ENCODE results near the gene TUBA1B.
"Not testable (repeated sequence)": the region's sequence is repeated elsewhere in the genome, so short reads cannot be mapped to it uniquely, and the experiment has no call there.

The TUBA1B gene

DNA sequence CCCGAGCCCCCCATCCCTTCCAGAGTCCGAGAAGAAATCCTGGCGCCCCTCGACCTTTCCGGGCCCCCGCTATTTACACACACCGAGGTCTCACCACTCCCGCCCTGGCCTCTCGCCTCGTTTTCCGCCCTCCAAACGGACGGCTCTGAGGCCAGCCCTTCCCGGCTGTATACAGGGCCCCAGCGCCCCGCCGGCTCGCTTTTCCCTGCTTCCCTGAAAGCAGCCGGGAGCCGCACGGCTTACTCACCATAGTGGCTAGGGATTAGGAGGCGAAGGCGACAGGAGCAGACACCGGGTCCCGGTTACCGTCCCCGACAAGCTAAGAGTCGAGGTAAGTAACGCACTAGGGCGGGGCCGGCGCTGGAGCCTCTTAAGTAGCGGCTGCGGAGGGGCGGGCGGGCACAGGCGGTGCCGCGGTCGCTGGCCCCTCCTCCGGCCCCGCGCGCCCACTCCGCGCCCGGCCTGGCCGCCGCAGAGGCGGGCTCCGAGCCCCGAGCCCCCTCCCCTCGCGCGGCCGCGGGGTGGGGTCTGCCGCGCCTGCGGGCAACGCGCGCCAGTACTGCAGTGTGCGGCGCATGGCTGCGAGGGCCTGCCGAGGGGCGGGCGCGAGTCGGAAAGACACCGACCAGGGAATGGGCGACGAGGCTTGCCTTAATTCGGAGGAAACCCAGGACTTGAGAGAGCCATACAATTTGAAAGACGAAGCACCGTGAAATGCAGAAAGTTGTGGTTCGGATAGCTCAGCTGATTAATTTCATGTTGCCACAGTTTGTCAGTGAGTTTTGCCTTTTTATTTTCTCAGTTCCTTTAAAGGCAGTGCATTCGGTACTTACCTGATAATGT is at the start of gene TUBA1B:
TUBA1B (minus strand) TSS at position 345 of the 843 bp plus-strand sequence; CDS start at position 250, 95 bp downstream.
- DNase-seq (ENCODE audit: low read depth), result peak; percentile 86

DNA sequence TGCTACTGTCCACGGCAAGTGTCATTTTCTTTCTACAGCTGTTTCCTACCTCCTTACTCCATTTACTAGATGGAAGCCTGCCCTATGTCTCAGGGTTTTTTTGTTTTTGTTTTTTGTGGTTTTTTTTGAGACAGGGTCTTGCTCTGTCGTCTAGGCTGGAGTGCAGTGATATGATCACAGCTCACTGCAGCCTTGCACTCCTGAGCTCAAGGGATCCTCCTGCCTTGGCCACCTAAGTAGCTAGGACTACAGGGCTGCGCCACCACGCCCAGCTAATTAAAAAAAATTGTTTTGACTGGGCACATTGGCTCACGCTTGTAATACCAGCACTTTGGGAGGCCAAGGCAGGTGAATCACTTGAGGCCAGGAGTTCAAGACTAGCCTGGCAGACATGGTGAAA is 43.0 kb upstream of the TUBA1B start:
- no peak for DNase-seq (ENCODE audit: low read depth)

DNA sequence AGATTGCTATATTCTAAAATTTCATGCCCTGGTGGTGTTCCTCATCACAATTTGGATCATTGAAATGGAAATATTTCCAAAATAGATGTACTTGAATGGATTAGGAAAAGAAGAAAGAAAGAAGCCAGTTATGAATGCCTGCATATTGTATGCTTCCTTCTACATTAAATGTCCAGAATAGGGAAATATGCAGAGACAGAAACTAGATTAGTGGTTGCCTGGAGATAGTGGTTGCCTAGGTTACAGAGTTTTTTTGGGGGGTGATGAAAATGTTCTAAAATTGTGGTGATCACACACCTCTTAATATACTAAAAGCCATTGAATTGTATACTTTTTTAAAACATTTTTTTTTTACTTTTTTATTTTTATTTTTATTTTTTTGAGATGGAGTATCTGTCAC is 39.7 kb upstream of the TUBA1B start:
- no peak for DNase-seq (ENCODE audit: low read depth)

DNA sequence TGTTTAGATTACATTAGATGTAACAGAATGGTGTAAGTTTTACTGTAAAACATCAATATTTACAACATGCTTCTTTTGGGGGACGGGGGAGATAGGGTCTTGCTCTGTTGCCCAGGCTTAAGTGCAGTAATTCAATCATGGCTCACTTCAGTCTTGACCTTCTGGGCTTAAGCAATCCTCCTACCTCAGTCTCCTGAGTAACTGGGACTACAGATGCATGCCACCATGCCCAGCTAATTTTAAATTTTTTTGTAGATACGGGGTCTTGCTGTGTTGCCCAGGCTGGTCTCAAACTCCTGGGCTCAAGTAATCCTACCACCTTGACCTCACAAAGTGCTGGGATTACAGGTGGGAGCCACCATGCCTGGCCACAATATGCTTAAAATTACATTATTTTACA is 33.9 kb upstream of the TUBA1B start:
- DNase-seq (ENCODE audit: low read depth), result no peak

DNA sequence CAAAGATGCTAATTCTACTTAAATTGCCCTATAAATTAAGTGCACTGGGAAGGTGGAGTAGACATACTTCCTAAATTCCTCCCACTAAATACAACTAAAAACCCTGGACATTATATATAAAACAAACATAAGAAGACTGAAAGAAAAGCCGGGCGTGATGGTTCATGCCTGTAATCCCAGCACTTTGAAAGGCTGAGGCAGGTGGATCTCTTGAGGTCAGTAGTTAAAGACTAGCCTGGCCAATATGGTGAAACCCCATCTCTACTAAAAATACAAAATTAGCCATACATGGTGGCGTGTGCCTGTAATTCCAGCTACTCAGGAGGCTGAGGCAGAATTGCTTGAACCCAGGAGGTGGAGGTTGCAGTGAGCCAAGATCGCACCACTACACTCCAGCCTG is 30.7 kb upstream of the TUBA1B start:
- DNase-seq (ENCODE audit: low read depth), result not testable (repeated sequence)

DNA sequence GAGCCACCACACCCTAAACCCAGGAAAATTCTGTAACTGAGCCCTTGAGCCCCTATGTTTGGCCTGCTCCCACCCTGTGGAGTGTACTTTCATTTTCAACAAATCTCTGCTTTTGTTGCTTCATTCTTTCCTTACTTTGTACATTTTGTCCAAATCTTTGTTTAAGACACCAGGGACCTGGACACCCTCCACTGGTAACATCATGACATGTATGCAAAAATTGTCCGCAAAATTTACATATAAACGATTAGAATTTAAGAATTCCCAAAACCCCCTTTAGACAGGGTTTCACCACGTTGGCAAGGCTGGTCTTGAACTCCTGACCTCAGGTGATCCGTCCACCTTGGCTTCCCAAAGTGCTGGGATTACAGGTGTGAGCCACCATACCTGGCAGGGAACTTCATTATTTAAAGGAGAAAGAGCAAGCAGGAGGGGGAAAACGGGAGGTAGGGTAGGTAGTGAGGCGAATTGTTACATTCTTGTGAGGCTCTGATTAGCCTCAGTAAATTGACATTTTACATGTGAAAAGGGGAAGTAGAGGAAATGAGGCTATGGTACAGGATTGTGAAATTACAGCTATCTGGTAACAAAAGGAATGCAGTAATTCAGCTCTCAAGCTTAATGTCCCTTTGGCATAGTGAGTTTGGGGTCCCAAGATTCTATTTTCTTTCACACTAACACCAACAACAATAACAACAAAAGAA is 30.0 kb upstream of the TUBA1B start:
- no peak for DNase-seq (ENCODE audit: low read depth)

DNA sequence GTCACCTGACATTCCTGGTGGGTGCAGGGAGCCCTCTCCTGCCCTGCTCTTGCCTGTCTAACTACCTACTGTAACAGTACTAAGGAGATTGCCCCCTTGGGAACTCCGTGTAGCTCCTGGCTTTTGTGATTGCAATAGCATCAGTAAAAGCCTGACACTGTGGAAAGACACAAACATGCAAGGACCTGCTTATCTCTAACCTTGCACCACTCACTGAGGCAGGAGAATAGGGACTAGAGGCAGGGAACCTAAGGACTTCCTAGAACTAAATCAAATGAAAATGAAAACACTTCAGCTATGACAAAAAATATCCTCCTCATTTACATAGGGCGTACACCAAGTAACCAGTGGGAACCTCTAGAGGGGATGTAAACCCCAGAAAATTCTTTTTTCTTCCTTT is 29.2 kb upstream of the TUBA1B start:
- DNase-seq (ENCODE audit: low read depth), result no peak

DNA sequence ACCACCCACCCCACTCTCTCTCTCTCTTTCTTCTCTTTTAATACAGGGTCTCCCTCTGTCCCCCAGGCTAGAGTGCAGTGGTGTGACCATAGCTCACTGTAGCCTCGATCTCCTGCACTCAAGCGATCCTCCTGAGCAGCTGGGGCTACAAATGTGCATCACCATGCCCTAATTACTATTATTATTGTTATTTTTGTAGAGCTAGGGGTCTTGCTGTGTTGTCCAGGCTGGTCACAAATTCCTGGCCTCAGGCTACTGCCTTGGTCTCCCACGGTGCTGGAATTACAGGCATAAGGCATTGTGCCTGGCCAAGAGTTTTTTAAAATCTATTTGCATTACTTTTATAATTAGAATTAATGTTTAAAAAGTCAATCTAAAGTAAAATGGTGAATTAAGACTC is 23.0 kb upstream of the TUBA1B start:
- no peak for DNase-seq (ENCODE audit: low read depth)

DNA sequence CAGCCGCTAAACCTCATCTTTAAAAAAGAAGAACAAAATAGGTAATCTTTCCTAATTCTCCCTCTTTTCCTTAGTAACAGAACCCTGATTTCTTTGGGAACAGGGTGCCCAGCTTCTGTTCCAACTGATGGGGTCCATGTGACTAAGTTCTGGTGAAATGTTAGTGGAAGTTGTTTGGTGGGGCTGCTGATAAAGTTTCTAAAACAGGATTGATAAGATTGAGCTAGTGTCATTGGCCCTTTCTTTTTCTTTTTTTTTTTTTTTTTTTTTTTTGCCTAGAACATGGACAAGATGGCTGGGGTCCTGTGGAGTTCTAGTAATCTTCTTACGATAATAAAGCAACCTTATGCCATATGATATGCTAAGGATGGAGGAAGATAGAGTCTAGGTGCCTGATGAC is 16.2 kb upstream of the TUBA1B start:
- DNase-seq (ENCODE audit: low read depth), result no peak

DNA sequence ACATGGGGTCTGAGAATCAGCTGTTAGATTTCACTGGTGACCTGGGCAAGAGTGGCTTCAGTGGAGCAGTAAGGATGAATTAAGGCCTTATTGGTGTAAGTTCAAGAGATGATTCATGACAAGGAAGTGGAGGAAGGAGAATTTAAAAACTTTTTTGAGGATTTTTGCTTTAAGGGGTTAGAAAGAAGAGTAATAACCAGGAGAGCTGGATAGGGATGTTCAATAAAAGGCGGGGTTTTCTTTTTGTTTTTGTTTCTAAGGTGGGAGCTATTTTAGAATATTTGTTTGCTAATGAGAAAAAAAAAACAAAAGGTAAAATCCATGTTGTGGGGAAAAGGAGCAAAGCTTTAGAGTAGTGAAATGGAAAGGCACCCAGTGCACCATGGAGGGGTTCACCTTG is 15.2 kb upstream of the TUBA1B start:
- DNase-seq (ENCODE audit: low read depth), result no peak

DNA sequence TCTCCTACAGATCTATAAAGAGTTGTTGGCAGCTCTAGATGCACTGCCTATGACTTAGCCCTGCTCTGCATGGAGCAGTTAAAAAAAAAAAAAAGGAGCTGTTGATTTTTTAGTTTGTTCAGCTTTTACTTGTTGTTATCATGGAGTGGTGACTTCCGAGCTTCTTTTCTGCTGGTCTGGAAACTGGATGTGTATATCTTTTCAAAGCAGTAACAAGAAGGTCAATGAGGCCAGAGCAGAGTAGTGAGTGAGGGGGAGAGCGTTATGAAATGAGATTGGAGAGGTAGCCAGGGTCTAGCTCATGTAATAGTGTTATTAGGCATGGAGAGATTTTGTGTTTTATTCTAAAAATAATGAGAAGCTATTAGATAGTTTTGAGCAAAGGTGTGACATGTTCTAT is 13.2 kb upstream of the TUBA1B start:
- DNase-seq (ENCODE audit: low read depth), result no peak

DNA sequence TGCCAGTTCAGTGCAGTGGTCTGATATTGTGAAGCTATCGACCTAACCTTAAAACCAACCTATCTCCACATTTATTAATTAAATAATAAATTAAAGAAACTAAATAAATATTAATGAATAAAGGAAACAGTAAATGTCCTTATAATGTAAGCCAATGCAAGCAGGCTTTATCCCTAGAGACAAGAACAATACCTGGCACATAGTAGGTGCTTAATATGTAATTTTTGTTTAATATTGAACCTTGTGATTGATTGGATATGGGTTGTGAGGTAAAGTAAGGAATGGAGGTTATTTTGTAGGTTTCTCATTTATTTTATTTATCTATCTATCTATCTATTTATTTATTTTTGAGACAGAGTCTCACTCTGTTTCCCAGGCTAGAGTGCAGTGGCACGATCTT is 7.8 kb upstream of the TUBA1B start:
- DNase-seq (ENCODE audit: low read depth), result no peak

DNA sequence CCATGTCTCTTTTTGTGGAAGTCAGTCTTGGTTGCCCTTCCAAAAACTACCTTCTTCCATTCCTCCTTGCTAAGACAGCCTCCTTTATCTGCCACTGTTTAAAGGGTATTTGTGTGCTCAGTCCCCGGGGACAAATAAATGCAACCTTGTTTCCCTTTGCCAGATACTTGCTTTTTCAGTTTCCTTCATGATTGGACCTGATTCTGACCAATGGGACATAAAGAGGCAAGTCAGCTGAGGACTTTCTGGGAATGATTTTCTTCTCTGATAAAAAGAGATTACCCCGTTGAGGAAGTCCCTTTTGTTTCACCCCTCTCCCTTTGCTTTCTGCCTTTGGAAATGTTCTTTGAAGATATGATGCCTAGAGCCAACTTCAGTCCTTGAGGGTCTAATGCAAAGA is 7.4 kb upstream of the TUBA1B start:
- DNase-seq (ENCODE audit: low read depth), result no peak

DNA sequence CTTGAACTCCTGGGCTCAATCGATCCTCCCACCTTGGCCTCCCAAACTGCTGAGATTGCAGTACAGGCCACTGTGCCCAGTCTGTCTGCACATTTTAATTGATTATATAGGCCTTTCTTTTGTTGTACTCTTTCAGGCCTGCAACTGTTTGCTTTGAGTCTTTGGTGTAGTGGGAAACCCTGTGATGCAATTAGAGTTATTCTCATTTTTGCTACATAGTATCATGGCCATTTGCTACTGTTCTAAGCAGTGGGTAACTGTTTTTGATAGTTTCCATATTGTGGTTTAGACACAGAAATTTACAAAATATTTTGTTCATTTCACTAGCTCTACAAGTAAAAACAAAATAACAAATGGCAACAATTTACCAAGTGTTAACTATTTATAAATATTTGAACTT is 6.3 kb upstream of the TUBA1B start:
- DNase-seq (ENCODE audit: low read depth), result no peak

DNA sequence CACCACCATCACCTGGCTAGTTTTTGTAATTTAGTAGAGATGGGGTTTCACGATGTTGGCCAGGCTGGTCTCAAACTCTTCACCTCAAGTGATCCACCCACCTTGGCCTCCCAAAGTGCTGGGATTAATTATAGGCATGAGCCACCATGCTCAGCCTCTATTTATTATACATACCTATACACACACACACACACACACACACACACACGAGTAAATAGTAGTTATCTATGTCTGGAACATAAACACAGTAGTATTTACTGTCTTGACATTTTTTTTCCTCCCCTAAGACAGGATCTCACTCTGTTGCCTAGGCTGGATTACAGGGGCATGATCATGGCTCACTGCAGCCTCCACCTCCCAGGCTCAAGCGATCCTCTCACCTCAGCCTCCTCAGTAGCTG is 5.8 kb upstream of the TUBA1B start:
- DNase-seq (ENCODE audit: low read depth), result not testable (repeated sequence)

DNA sequence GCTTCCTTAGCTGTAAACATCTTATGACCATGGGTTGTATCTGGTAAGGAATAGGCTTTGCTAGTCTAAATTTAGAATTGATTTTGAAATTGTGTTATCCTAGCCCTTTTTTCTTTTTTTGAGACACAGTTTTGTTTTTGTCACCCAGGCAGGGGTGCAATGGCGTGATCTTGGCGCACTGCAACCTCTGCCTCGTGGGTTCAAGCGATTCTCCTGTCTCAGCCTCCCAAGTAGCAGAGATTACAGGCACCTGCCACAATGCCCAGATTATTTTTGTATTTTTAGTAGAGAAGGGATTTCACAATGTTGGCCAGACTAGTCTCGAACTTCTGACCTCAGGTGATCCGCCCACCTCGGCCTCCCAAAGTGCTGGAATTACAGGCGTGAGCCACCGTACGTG is 2.4 kb upstream of the TUBA1B start:
- no peak for DNase-seq (ENCODE audit: low read depth)

DNA sequence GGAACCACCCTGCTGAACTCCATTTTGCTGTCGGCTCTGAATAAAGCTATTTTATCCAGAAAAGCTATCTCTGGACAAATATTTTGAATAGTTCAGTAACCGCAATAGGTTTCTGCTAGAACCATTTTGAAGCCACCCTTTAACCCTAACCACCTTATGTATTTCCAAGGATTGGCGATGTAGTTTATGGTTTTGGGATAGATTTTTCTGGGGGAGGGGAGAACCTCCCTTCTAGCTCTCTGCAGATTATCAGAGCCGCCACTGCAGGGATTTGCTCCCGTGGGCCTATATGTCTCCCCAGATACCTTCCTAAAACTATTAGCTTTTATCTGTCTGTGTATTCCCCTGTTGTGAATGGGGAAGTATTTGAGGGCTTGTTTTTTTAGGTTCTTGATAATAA is 1.8 kb upstream of the TUBA1B start:
- DNase-seq (ENCODE audit: low read depth), result no peak

DNA sequence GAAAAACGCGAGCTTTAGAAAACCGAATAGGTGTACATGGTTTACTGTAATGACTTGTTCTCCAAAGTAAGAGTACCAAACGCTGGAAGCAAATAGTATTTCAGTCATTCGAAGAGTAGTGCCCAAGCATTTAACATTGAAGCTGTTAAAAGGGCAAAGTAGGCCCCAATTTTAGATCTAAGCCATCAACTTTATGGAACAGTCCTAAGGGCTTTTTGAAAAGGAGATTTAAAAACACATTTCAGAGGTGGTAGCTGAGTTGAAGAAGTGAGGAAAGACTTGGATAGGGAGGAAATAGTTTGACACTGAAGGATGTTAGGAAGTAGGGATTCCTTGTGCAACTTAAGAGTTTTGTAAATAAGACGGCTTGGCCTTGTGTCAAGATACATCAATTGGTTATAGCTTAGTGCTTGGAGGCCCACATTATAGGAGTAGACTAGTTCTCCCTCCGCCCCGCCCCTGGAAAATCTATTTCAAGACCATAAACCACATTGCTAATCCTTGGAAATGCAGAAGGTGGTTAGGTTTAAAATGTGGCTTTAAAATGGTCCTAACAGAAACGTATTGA is 783 bp upstream of the TUBA1B start:
- no peak for DNase-seq (ENCODE audit: low read depth)

DNA sequence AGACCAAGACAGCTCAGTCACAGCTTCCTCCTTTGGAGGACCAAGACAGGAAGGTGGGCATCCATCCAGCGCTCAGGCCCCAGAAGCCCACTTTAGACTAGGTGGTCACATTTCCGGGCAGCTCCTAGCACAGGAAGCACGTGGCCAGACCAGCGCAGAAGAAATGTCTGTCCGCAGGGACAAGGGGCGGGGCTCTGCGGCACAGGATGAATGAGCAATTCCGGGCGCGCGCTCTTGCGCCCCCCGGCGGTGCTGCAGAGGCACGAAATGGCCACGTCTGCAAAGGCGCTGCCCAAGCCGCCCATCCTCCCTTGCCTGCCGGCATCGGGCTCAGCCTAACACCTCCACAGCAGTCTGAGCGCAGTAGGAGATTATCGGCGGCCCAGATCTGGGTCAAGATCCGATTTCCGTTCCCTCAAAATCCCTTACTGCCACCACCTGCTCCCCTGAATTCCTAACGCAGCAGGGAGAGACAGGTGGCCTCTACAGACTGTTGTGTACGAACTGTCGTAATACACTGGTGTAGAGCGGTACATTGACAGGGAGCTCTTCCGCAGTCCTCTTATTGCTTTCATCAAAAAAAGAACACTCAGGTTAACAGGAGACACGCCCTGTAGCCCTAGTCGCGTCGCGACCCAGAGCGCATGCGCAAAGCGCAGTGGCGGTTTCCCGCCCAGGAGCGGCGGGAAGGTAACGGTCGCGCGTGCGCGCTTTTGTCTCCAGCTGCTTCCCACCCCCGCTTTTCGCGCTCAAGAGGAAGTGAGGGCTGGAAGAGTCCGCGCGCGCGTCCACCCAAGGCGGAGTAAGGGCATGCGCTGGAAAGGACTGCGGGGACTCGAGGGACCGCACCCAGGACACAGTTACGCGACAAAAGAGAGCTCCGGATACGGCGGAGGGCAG is 794 bp downstream of the TUBA1B start:
- peak; percentile 91 for DNase-seq (ENCODE audit: low read depth)

DNA sequence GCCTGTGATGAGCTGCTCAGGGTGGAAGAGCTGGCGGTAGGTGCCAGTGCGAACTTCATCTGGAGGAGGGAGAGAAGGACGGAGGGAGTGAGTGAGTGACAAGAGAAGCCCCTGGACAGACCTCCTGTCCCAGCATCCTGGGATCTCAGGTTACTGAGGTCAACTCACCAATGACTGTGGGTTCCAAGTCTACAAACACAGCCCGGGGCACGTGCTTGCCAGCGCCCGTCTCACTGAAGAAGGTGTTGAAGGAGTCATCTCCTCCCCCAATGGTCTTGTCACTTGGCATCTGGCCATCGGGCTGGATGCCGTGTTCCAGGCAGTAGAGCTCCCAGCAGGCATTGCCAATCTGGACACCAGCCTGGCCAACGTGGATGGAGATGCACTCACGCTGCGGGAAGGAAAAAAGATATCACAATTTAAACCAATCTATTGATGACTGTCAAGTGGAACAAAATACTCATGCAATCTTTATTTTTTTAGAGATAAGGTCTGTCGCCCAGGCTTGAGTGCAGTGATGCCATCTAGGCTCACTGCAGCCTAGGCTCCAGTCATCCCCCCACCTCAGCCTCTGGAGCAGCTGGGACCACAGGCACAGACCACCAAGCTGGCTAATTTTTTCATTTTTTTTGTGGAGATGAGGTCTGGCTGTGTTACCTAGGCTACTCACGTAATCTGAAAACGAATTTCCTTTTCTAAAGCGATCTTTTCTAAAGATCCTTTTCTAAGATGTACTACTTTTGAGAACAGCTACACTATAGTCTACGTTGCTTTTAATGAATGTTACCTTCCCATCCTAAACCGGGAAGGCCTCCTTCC is 1.7 kb downstream of the TUBA1B start:
- no peak for DNase-seq (ENCODE audit: low read depth)

DNA sequence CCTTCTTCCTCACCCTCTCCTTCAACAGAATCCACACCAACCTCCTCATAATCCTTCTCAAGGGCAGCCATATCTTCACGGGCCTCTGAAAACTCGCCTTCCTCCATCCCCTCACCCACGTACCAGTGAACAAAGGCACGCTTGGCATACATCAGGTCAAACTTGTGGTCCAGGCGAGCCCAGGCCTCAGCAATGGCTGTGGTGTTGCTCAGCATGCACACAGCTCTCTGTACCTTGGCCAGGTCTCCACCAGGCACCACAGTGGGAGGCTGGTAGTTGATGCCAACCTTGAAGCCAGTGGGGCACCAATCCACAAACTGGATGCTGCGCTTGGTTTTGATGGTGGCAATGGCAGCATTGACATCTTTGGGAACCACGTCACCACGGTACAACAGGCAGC is 3.2 kb downstream of the TUBA1B start:
- not testable (repeated sequence) for DNase-seq (ENCODE audit: low read depth)

All from activated T-cell treated with anti-CD3 and anti-CD28 coated beads for 1 hour (primary cell).